Hypothalamus (tissue), 51 donors: ENCODE results near the gene TMEM59.
A peak's percentile ranks its signal among the peaks of the same experiment; 100 is the strongest.
"Not testable (repeated sequence)": the region's sequence is repeated elsewhere in the genome, so short reads cannot be mapped to it uniquely, and the experiment has no call there.

Source experiments
- DNase-seq, 51 donors: peaks; one replicate each; lab custom pipeline; 2025; lab: John Stamatoyannopoulos, UW

TMEM59 gene

GRCh38 chr1:54054438-54054749 is 1.4 kb upstream of the TMEM59 start:
- no peak for DNase-seq

- DNase-seq, result no peak
Measured at GRCh38 chr1:54053745-54054437, 887 bp upstream of the TMEM59 start.

- peak in 22 of 51 donors; percentile 3 to 83 (median 48) for DNase-seq
Measured at GRCh38 chr1:54052431-54052933, 522 bp downstream of the TMEM59 start.

GRCh38 chr1:54051933-54052430 is 1.0 kb downstream of the TMEM59 start:
- DNase-seq, result peak in 1 of 51 donors; percentile 35

GRCh38 chr1:54050435-54050834 is 2.6 kb downstream of the TMEM59 start:
- DNase-seq, result not testable (repeated sequence)

- DNase-seq, result no peak
Measured at GRCh38 chr1:54047384-54048305, 5.4 kb downstream of the TMEM59 start.

- DNase-seq, result no peak
Measured at GRCh38 chr1:54046671-54047383, 6.2 kb downstream of the TMEM59 start.

GRCh38 chr1:54045496-54045895 is 7.5 kb downstream of the TMEM59 start:
- DNase-seq, result peak in 7 of 51 donors; percentile 5 to 48 (median 9)

- no peak for DNase-seq
Measured at GRCh38 chr1:54041806-54042205, 11.2 kb downstream of the TMEM59 start.

GRCh38 chr1:54037476-54037875 is 15.5 kb downstream of the TMEM59 start:
- no peak for DNase-seq

- peak in 7 of 51 donors; percentile 3 to 36 (median 19) for DNase-seq
Measured at GRCh38 chr1:54028306-54029251, 24.4 kb downstream of the TMEM59 start.

GRCh38 chr1:54027848-54028247 is 25.2 kb downstream of the TMEM59 start:
- no peak for DNase-seq

GRCh38 chr1:54024811-54025210 is 28.2 kb downstream of the TMEM59 start:
- DNase-seq, result not testable (repeated sequence)

GRCh38 chr1:54024358-54024757 is 28.6 kb downstream of the TMEM59 start:
- no peak for DNase-seq

GRCh38 chr1:54019562-54020176 is 33.3 kb downstream of the TMEM59 start:
- DNase-seq, result not testable (repeated sequence)

GRCh38 chr1:54018635-54019034 is 34.4 kb downstream of the TMEM59 start:
- no peak for DNase-seq

GRCh38 chr1:54017979-54018378 is 35.0 kb downstream of the TMEM59 start, which contains the start of gene LDLRAD1:
Gene LDLRAD1, minus strand, starts transcription at chr1:54018186. Its CDS starts 74 bp downstream, at chr1:54018112.
- DNase-seq, result no peak

GRCh38 chr1:54016343-54017282 is 36.4 kb downstream of the TMEM59 start:
- DNase-seq, result no peak
